CD4-positive, alpha-beta T cell treated with Interleukin-17A for 4 hours (primary cell): ENCODE measurements around the gene RPP14.

Source experiments
- DNase-seq: peaks from one replicate; pipeline ENCODE4 v3.0.0-alpha.2; 2020; ENCODE audit warnings: mixed read lengths

RPP14 gene

DNA sequence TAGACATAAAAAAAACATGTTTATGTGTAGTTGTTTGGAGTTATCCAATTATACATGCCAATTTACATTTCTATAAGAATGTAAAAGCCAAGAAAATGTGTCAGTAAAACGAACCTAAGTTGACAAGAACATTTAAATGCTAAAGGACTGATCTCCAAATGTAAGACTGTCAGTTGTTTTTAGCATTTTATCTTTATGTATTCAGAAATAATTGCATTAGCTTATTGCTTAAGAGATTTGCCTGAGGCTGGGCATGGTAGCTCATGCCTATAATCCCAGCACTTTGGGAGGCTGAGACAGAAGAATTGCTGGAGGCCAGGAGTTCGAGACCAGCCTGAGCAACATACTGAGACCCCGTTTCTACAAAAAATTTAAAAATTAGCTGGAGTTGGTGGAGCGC lies 53.6 kb downstream of the RPP14 start:
- DNase-seq = no peak

DNA sequence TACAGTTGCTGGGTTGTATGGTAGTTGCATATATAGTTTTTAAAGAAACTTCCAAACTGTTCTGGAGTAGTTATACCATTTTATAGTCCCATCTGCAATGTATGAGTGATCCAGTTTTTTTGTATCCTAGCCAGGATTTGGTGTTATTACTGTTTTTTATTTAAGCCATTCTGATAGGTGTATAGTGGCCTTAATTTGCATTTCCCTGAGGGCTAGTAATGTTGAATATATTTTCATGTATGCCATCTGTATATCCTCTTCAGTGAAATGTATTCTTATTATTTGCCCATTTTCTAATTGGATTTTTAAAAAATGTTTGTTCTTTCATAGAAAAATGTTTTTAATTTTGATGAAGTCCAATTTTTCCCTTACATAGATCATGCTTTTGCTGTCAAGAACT lies 55.8 kb downstream of the RPP14 start:
- DNase-seq = no peak

DNA sequence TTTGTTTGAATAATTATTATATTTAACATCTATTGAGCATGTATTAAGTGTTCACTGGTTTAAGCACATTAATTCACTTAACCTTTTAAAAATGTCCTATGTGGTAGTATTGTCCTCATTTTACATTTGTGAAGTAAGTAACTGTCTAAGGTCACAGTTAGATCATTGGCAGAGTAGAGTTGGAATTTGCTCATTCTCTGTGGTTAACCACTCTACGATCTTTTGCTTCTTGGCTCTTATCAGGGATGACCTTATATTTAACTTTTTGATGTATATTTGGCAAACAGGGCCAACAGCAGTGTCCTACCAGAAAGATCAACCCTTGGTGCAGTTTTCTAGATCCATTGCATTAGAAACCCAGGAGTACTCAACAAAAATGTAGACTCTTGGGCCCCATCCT lies 60.7 kb downstream of the RPP14 start:
- no peak for DNase-seq

DNA sequence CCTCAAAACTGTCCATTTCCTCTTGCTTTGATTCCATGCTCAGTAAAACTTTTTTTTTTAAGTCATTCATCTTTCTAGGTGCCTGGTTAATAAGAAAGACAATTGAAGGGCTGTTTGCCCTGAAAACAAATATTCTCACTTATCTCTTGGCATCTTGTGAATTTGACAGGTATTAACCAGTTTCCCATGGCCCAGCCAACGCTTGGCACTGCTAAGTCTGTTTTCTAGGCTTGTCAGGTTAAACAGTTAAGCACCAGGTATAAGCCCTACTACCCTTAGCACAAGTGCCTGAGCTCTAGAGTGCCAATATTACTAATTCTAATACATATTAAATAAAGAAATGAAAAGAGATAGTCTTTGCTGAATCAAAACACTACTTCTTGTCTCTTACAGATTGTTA lies 63.0 kb downstream of the RPP14 start:
- DNase-seq = no peak
